Ectodermal cell (in vitro differentiated cells): Measurements from ENCODE around the gene DPAGT1.
"Not testable (repeated sequence)": the region's sequence is repeated elsewhere in the genome, so short reads cannot be mapped to it uniquely, and the experiment has no call there.

Experiments
- H3K27ac ChIP-seq: 2 replicates; pipeline ENCODE4 v1.7.0; 2013; ENCODE audit warnings: mild to moderate bottlenecking, low read depth, low read length; ENCODE audit not compliant: insufficient read depth, poor library complexity, severe bottlenecking
- H3K27me3 ChIP-seq: 2 replicates; pipeline ENCODE4 v1.7.0; 2013; ENCODE audit warnings: mild to moderate bottlenecking, low read length; ENCODE audit not compliant: insufficient read depth, control insufficient read depth, poor library complexity, severe bottlenecking
- H3K36me3 ChIP-seq: one replicate; pipeline ENCODE4 v1.7.0; 2013; ENCODE audit warnings: low read length; ENCODE audit not compliant: control insufficient read depth, insufficient read depth
- H3K4me1 ChIP-seq: one replicate; pipeline ENCODE4 v1.7.0; 2013; ENCODE audit warnings: low read length; ENCODE audit not compliant: control insufficient read depth, insufficient read depth
- H3K4me3 ChIP-seq: 2 replicates; pipeline ENCODE4 v1.7.0; 2013; ENCODE audit warnings: low read depth, low read length, control low read depth; ENCODE audit not compliant: insufficient read depth
- H3K9me3 ChIP-seq: 2 replicates; pipeline ENCODE4 v1.7.0; 2013; ENCODE audit warnings: mild to moderate bottlenecking, low read length, moderate library complexity; ENCODE audit not compliant: control insufficient read depth
- WGBS, 2 experiments: methylation state at CpG; one replicate each; pipeline ENCODE4 v1.1.7; 2013; ENCODE audit warnings: missing lambda C conversion rate in 2 of 2; 5-methylcytosine and 5-hydroxymethylcytosine counted together

DPAGT1 gene

GRCh38 chr11:119084663-119085436 is 16.8 kb downstream of the DPAGT1 start, which contains the start of gene HMBS:
Gene HMBS, plus strand, starts transcription at chr11:119084881. Its CDS starts 153 bp downstream, at chr11:119085034.
- Histone ChIP-seq H3K27ac (peak within 1 kb of the TSS; percentile 74), H3K4me3 (peak within 1 kb of the TSS; percentile 80), H3K36me3 (peaks cover 10% of the 10 kb centered on the region), H3K27me3 (no peaks in the 10 kb centered on the region), H3K4me1 (no peaks in the 10 kb centered on the region), H3K9me3 (no peaks in the 10 kb centered on the region)
- 1% methylated on average over 45 of the region's 45 CpGs for WGBS, 2 experiments

- 92 to 93% methylated on average over 7 of the region's 7 CpGs for WGBS, 2 experiments
- Histone ChIP-seq H3K4me3 (no peak overlapping the region), H3K27me3 (no peaks in the 10 kb centered on the region), H3K36me3 (peaks cover 34% of the 10 kb centered on the region), H3K4me1 (no peaks in the 10 kb centered on the region), H3K27ac (no peak overlapping the region), H3K9me3 (no peaks in the 10 kb centered on the region)
Measured at GRCh38 chr11:119081682-119082260, 19.9 kb downstream of the DPAGT1 start.

- no peaks in the 10 kb centered on the region for H3K9me3 ChIP-seq
- peaks cover 41% of the 10 kb centered on the region for H3K36me3 ChIP-seq
- H3K4me1 ChIP-seq: no peaks in the 10 kb centered on the region
- H3K4me3 ChIP-seq: no peak overlapping the region
- no peak overlapping the region for H3K27ac ChIP-seq
- WGBS, 2 experiments: 93 to 94% methylated on average over 19 of the region's 19 CpGs
- no peaks in the 10 kb centered on the region for H3K27me3 ChIP-seq
Measured at GRCh38 chr11:119078675-119079420, 22.8 kb downstream of the DPAGT1 start.

- H3K9me3 ChIP-seq: no peaks in the 10 kb centered on the region
- H3K4me3 ChIP-seq: no peak overlapping the region
- H3K4me1 ChIP-seq: no peaks in the 10 kb centered on the region
- H3K27me3 ChIP-seq: no peaks in the 10 kb centered on the region
- peaks cover 51% of the 10 kb centered on the region for H3K36me3 ChIP-seq
- WGBS, 2 experiments: 96% methylated on average over 11 of the region's 11 CpGs
- no peak overlapping the region for H3K27ac ChIP-seq
Measured at GRCh38 chr11:119077839-119078238, 23.8 kb downstream of the DPAGT1 start.

GRCh38 chr11:119067371-119068222 is 34.1 kb downstream of the DPAGT1 start, which contains the start of gene VPS11:
Gene VPS11, plus strand, starts transcription at chr11:119067818. Its CDS starts 6 bp downstream, at chr11:119067824.
- Histone ChIP-seq H3K27ac (peak within 1 kb of the TSS; percentile 74), H3K9me3 (no peaks in the 10 kb centered on the region), H3K36me3 (no peaks in the 10 kb centered on the region), H3K4me3 (peak within 1 kb of the TSS; percentile 93), H3K4me1 (no peaks in the 10 kb centered on the region), H3K27me3 (no peaks in the 10 kb centered on the region)
- 1% methylated on average over 49 of the region's 49 CpGs for WGBS, 2 experiments

GRCh38 chr11:119065369-119065768 is 36.3 kb downstream of the DPAGT1 start:
- Histone ChIP-seq H3K36me3 (no peaks in the 10 kb centered on the region), H3K9me3 (no peaks in the 10 kb centered on the region), H3K27me3 (no peaks in the 10 kb centered on the region), H3K27ac (no peak overlapping the region), H3K4me3 (no peak overlapping the region), H3K4me1 (no peaks in the 10 kb centered on the region)
- WGBS, 2 experiments: 55 to 58% methylated on average over 4 of the region's 4 CpGs

GRCh38 chr11:119062779-119063178 is 38.9 kb downstream of the DPAGT1 start:
- Histone ChIP-seq H3K36me3 (no peaks in the 10 kb centered on the region), H3K4me3 (no peak overlapping the region), H3K9me3 (no peaks in the 10 kb centered on the region), H3K27me3 (no peaks in the 10 kb centered on the region), H3K4me1 (no peaks in the 10 kb centered on the region), H3K27ac (no peak overlapping the region)
- 86 to 89% methylated on average over 5 of the region's 5 CpGs for WGBS, 2 experiments

GRCh38 chr11:119061256-119061655 is 40.4 kb downstream of the DPAGT1 start:
- WGBS, 2 experiments: 87 to 89% methylated on average over 3 of the region's 3 CpGs
- no peaks in the 10 kb centered on the region for H3K9me3 ChIP-seq
- H3K4me3 ChIP-seq: no peak overlapping the region
- H3K27me3 ChIP-seq: no peaks in the 10 kb centered on the region
- no peaks in the 10 kb centered on the region for H3K4me1 ChIP-seq
- H3K27ac ChIP-seq: no peak overlapping the region
- no peaks in the 10 kb centered on the region for H3K36me3 ChIP-seq

- H3K4me3 ChIP-seq, H3K4me1 ChIP-seq, H3K27ac ChIP-seq, H3K27me3 ChIP-seq, H3K9me3 ChIP-seq, H3K36me3 ChIP-seq: not testable (repeated sequence)
- 90 to 97% methylated on average over 26 to 29 of the region's 35 CpGs for WGBS, 2 experiments
Measured at GRCh38 chr11:119059128-119059527, 42.5 kb downstream of the DPAGT1 start.
